GM06990 (cell line): Measurements from ENCODE around the gene ZNF212.

Experiments used
- DNase-seq: peaks from one replicate; pipeline ENCODE4 v3.0.0-alpha.2; 2011; ENCODE audit not compliant: insufficient read length; ENCODE audit errors: extremely low read depth
- H3K27me3 ChIP-seq: replicated peaks from 2 replicates; pipeline ENCODE4 v1.6.0; 2011; ENCODE audit warnings: low read length; ENCODE audit not compliant: control insufficient read depth, insufficient read depth
- H3K36me3 ChIP-seq: 2 replicates; pipeline ENCODE4 v1.5.1; 2011; ENCODE audit warnings: low read length; ENCODE audit not compliant: control insufficient read depth, insufficient read depth
- H3K4me3 ChIP-seq: replicated peaks from 2 replicates; pipeline ENCODE4 v1.5.1; 2011; ENCODE audit warnings: low read depth, mild to moderate bottlenecking, control low read depth, low read length
- TF ChIP-seq, protein P1 (sequence below): IDR thresholded peaks from 2 replicates; pipeline ENCODE4 v1.5.1; 2011; ENCODE audit warnings: low read length, control low read depth, mild to moderate bottlenecking, inconsistent platforms; ENCODE audit not compliant: insufficient read depth, poor library complexity, severe bottlenecking

The ZNF212 gene

GRCh38 chr7:149286811-149287400, 47.5 kb downstream of the ZNF212 start:
- peaks cover 2% of the 10 kb centered on the region; the same call in 1 of the 2 replicates for H3K36me3 ChIP-seq
- no peaks in the 10 kb centered on the region for H3K27me3 ChIP-seq
- DNase-seq: no peak
- TF ChIP-seq, protein P1, sequence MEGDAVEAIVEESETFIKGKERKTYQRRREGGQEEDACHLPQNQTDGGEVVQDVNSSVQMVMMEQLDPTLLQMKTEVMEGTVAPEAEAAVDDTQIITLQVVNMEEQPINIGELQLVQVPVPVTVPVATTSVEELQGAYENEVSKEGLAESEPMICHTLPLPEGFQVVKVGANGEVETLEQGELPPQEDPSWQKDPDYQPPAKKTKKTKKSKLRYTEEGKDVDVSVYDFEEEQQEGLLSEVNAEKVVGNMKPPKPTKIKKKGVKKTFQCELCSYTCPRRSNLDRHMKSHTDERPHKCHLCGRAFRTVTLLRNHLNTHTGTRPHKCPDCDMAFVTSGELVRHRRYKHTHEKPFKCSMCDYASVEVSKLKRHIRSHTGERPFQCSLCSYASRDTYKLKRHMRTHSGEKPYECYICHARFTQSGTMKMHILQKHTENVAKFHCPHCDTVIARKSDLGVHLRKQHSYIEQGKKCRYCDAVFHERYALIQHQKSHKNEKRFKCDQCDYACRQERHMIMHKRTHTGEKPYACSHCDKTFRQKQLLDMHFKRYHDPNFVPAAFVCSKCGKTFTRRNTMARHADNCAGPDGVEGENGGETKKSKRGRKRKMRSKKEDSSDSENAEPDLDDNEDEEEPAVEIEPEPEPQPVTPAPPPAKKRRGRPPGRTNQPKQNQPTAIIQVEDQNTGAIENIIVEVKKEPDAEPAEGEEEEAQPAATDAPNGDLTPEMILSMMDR: no peak
- no peak overlapping the region for H3K4me3 ChIP-seq

DNA sequence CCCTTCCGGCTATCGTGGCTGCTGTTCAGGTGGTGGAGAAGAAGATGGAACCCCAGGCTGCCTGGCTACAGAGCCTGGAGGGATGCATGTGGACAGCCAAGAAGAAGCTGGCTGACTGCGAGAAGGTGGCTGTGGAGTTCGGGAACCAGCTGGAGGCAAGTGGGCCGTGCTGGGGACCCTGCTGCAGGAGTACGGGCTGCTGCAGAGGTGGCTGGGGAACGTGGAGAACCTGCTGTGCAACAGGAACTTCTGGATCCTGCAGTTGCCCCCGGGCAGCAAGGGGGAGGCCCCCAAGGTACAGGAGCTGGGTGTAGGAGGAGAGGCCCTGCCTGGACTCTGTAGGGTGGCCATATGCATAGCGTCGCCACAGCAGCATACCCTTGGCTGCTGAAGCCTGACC, 48.2 kb downstream of the ZNF212 start:
- Histone ChIP-seq H3K4me3 (no peak overlapping the region), H3K36me3 (peaks cover 2% of the 10 kb centered on the region; the same call in 1 of the 2 replicates), H3K27me3 (no peaks in the 10 kb centered on the region)
- TF ChIP-seq, protein P1: no peak
- DNase-seq: no peak

DNA sequence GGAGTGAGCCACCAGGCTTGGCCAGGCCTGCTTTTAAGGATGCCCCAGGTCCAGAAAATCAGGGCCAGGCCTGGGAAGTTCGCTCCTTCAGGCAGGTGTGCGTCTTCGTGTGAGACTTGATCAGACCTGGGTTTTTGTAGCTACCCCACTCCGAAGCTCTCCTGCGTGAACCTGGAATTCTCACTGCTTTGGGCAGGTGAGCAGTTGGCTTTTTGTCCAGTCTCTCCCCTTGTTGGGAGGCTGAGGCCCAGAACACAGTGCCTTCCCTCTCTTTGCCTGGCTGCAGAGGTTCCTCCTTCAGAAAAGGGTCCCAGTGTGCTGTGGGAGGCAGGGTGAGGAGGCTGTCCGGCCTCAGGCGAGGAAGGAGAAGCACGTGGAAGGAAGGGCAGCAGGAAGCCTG, 49.8 kb downstream of the ZNF212 start:
- TF ChIP-seq, protein P1: no peak
- H3K27me3 ChIP-seq: no peaks in the 10 kb centered on the region
- peaks cover 2% of the 10 kb centered on the region; the same call in 1 of the 2 replicates for H3K36me3 ChIP-seq
- DNase-seq: no peak
- H3K4me3 ChIP-seq: no peak overlapping the region

GRCh38 chr7:149289856-149290255, 50.4 kb downstream of the ZNF212 start:
- no peak for DNase-seq
- Histone ChIP-seq H3K4me3 (no peak overlapping the region), H3K36me3 (peaks cover 2% of the 10 kb centered on the region; the same call in 1 of the 2 replicates), H3K27me3 (no peaks in the 10 kb centered on the region)
- TF ChIP-seq, protein P1: no peak

DNA sequence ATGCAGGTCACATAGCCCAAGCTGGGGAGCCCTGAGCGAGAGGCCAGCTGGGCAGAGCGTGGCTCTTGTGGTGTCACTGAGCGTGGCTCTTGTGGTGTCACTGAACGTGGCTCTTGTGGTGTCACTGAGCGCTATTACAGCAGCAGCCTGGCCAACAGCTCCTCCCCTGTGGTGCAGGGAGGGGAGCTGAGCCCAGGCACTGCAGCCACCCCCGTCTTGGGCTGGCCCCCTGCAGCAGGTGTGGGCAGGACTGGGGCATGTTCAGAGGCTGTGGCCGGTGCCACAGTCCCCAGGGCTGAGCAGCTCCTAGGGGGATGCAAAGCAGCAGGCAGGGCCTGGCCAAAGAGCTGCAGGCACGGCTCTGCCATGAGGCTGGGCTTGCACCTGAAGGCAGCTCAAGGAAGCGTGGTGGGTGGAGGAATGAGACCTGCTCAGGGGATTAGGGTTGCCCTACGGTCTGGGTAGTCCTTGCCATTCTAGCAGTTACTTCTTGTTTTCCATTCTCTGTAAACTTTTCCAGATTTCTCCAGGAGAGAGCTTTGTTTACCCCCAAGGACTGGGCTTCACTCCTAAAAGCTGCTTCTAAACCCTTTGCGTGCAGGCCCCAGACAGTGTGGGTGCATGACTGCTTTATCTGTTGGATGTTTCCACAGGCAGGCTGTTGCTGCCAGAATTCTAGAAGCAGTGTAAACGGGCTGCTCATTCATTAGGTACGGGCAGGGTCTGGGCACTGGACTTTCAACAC, 51.8 kb downstream of the ZNF212 start:
- H3K27me3 ChIP-seq: no peaks in the 10 kb centered on the region
- peaks cover 2% of the 10 kb centered on the region; the same call in 1 of the 2 replicates for H3K36me3 ChIP-seq

More for the DNA sequence above, 51.8 kb downstream of the ZNF212 start:
- no peak for DNase-seq
- TF ChIP-seq, protein P1: no peak
- H3K4me3 ChIP-seq: no peak overlapping the region
